Thyroid gland (tissue), 4 donors: ENCODE measurements around the gene SLC38A10.

Source experiments
- POLR2A ChIP-seq, 2 donors: fragments of 450-650 bp; IDR thresholded peaks; one replicate each; pipeline ENCODE4 v1.6.1; 2017; ENCODE audit warnings: antibody characterized with exemption in 2 of 2, mild to moderate bottlenecking in 2 of 2, moderate library complexity in 1 of 2
- TF ChIP-seq, protein P1 (sequence below), 6 experiments: fragments of 200-600 bp in 3 of 6; fragments of 450-650 bp in 3 of 6; sonication (generic) in 3 of 6; IDR thresholded peaks; one replicate each; pipeline ENCODE4 v1.5.1; 2016 to 2019; ENCODE audit warnings: antibody characterized with exemption in 6 of 6, mild to moderate bottlenecking in 2 of 6, inconsistent platforms in 1 of 6, moderate library complexity in 1 of 6

DNA sequence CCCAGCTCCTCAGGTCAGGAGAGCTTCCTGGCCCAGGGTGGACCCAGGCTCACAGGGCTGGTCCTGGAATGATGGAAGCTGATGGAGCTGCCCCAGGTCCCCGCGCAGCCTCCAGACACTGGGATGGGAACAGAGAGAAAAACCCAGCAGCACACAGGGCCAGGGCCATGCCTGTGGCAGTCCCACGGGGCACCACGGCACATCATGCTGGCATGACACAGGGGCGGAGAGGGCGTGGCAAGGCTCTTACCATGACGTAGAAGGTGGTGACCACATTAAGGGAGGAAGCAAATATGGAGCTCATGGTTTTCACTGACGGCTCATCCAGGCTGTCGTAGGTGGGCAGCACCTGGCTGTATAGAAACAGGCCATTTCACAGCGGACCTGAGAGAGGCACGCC lies 18.3 kb downstream of the SLC38A10 start:
- no peak for TF ChIP-seq POLR2A (IDR thresholded peaks at IDR 0.05)
- TF ChIP-seq, protein P1, sequence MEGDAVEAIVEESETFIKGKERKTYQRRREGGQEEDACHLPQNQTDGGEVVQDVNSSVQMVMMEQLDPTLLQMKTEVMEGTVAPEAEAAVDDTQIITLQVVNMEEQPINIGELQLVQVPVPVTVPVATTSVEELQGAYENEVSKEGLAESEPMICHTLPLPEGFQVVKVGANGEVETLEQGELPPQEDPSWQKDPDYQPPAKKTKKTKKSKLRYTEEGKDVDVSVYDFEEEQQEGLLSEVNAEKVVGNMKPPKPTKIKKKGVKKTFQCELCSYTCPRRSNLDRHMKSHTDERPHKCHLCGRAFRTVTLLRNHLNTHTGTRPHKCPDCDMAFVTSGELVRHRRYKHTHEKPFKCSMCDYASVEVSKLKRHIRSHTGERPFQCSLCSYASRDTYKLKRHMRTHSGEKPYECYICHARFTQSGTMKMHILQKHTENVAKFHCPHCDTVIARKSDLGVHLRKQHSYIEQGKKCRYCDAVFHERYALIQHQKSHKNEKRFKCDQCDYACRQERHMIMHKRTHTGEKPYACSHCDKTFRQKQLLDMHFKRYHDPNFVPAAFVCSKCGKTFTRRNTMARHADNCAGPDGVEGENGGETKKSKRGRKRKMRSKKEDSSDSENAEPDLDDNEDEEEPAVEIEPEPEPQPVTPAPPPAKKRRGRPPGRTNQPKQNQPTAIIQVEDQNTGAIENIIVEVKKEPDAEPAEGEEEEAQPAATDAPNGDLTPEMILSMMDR (IDR thresholded peaks at IDR 0.05): no peak
